Type B pancreatic cell (in vitro differentiated cells): Measurements from ENCODE around the gene GRIK4. TPM values are rescaled to one million over a fixed set of nuclear protein-coding genes. Genes with fewer than 3 reads are reported as not detected.

Experiments used
- DNase-seq: peaks from one replicate; pipeline ENCODE4 v3.0.0; 2021; ENCODE audit warnings: mixed read lengths; ENCODE audit not compliant: unreplicated experiment; ENCODE audit errors: extremely low spot score
- H3K27ac Mint-ChIP-seq: 2 replicates; pipeline ENCODE4 v1.8.0; 2021; ENCODE audit warnings: mild to moderate bottlenecking, mixed read lengths
- H3K27me3 Mint-ChIP-seq: 2 replicates; pipeline ENCODE4 v1.8.0; 2021; ENCODE audit warnings: mixed read lengths
- H3K36me3 Mint-ChIP-seq: 2 replicates; pipeline ENCODE4 v1.8.0; 2021; ENCODE audit warnings: mixed read lengths
- H3K4me1 Mint-ChIP-seq: one replicate; pipeline ENCODE4 v1.8.0; 2021; ENCODE audit warnings: mixed read lengths; ENCODE audit not compliant: unreplicated experiment
- H3K4me3 Mint-ChIP-seq: 2 replicates; pipeline ENCODE4 v1.8.0; 2021; ENCODE audit warnings: mild to moderate bottlenecking, mixed read lengths
- H3K9me3 Mint-ChIP-seq: 2 replicates; pipeline ENCODE4 v1.8.0; 2021; ENCODE audit warnings: mixed read lengths
- total RNA-seq: library from RNA; stranded (reverse); gene quantifications from 2 replicates; pipeline ENCODE4 v1.2.1, GENCODE V29; 2021; ENCODE audit warnings: low replicate concordance
- TF ChIP-seq, protein P1 (sequence below): fragments of 200-600 bp; sonication (generic); conservative IDR thresholded peaks from 2 replicates; pipeline ENCODE4 v1.5.0; 2021; ENCODE audit warnings: antibody characterized with exemption, mild to moderate bottlenecking

Gene GRIK4
- total RNA-seq, 1 donor from 2014 or later: 0.72 TPM

- peaks cover 33% of the 10 kb centered on the region for H3K27me3 Mint-ChIP-seq
- no peak for DNase-seq
Measured at GRCh38 chr11:120589376-120589775, 77.8 kb downstream of the GRIK4 start.

DNA sequence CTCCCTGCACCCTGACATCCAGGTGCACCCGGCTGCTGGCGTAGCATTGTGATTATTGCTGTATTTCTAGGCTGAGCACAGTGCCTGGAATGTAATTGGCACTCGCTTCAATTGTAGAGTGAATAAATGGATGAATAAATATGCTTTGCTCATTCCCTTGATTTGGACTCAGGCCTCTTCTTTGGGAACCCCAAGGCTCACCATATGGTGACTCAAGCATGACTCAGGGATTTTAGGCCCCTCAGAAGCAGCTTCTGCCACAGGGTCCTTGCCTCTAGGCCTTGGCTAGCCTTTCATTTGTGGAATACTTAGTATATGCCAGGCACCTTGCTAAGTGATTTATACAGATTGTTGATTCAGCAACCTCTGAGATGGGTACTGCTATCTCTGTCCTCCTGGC is 78.9 kb downstream of the GRIK4 start:
- TF ChIP-seq, protein P1, sequence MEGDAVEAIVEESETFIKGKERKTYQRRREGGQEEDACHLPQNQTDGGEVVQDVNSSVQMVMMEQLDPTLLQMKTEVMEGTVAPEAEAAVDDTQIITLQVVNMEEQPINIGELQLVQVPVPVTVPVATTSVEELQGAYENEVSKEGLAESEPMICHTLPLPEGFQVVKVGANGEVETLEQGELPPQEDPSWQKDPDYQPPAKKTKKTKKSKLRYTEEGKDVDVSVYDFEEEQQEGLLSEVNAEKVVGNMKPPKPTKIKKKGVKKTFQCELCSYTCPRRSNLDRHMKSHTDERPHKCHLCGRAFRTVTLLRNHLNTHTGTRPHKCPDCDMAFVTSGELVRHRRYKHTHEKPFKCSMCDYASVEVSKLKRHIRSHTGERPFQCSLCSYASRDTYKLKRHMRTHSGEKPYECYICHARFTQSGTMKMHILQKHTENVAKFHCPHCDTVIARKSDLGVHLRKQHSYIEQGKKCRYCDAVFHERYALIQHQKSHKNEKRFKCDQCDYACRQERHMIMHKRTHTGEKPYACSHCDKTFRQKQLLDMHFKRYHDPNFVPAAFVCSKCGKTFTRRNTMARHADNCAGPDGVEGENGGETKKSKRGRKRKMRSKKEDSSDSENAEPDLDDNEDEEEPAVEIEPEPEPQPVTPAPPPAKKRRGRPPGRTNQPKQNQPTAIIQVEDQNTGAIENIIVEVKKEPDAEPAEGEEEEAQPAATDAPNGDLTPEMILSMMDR: no peak
- H3K9me3 Mint-ChIP-seq: peaks cover 6% of the 10 kb centered on the region
- no peak for DNase-seq
- peaks cover 4% of the 10 kb centered on the region for H3K36me3 Mint-ChIP-seq
- H3K4me1 Mint-ChIP-seq: no peaks in the 10 kb centered on the region
- H3K27me3 Mint-ChIP-seq: peaks cover 37% of the 10 kb centered on the region
- H3K27ac Mint-ChIP-seq: no peak overlapping the region
- H3K4me3 Mint-ChIP-seq: no peak overlapping the region

More at GRCh38 chr11:120589376-120589775, 77.8 kb downstream of the GRIK4 start:
- TF ChIP-seq, protein P1: no peak
- peaks cover 6% of the 10 kb centered on the region for H3K9me3 Mint-ChIP-seq
- H3K36me3 Mint-ChIP-seq: peaks cover 4% of the 10 kb centered on the region
- no peak overlapping the region for H3K4me3 Mint-ChIP-seq
- H3K4me1 Mint-ChIP-seq: no peaks in the 10 kb centered on the region
- no peak overlapping the region for H3K27ac Mint-ChIP-seq

GRCh38 chr11:120594746-120595145 is 83.2 kb downstream of the GRIK4 start:
- peaks cover under 1% of the 10 kb centered on the region for H3K4me1 Mint-ChIP-seq
- peaks cover 4% of the 10 kb centered on the region for H3K36me3 Mint-ChIP-seq
- TF ChIP-seq, protein P1: no peak
- DNase-seq: no peak
- peaks cover 6% of the 10 kb centered on the region for H3K9me3 Mint-ChIP-seq
- H3K27me3 Mint-ChIP-seq: peaks cover 39% of the 10 kb centered on the region
- H3K27ac Mint-ChIP-seq: no peak overlapping the region
- H3K4me3 Mint-ChIP-seq: no peak overlapping the region

DNA sequence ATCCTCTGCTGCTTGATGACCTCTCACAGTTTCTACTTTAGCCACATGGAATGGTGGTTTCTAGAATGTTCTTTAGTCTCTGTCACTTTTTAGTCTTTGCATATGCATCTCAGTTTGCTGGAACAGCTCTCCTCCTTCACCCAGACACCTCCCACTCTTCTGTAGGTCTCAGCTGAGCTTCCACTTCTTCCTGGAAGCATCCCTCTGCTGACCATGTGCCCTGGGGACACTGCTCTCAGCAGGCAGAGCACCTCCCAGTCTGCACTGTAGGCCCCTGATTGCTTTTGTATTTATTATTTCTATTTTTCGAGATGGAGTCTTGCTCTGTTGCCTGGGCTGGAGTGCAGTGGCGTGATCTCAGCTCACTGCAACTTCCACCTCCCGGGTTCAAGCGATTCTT is 84.0 kb downstream of the GRIK4 start:
- Mint-ChIP-seq H3K36me3 (peaks cover 4% of the 10 kb centered on the region), H3K27me3 (peaks cover 34% of the 10 kb centered on the region), H3K9me3 (peaks cover 6% of the 10 kb centered on the region), H3K27ac (no peak overlapping the region), H3K4me1 (peaks cover 3% of the 10 kb centered on the region), H3K4me3 (no peak overlapping the region)
- TF ChIP-seq, protein P1: no peak
- no peak for DNase-seq

- H3K36me3 Mint-ChIP-seq: peaks cover 4% of the 10 kb centered on the region
- DNase-seq: no peak
- H3K27ac Mint-ChIP-seq: no peak overlapping the region
- H3K9me3 Mint-ChIP-seq: peaks cover 6% of the 10 kb centered on the region
- H3K4me3 Mint-ChIP-seq: no peak overlapping the region
- peaks cover 3% of the 10 kb centered on the region for H3K4me1 Mint-ChIP-seq
- H3K27me3 Mint-ChIP-seq: peaks cover 26% of the 10 kb centered on the region
- TF ChIP-seq, protein P1: no peak
Measured at GRCh38 chr11:120597250-120598215, 86.0 kb downstream of the GRIK4 start.
